ENCODE measurements around the gene SH3GL3. TPM values are rescaled to one million over a fixed set of nuclear protein-coding genes. Genes with fewer than 3 reads are reported as not detected.

Gene SH3GL3
- total RNA-seq, 1 experiment from 2014 or later = not detected

- Histone ChIP-seq H3K27me3 (ENCODE audit: low read length) (no peaks in the 10 kb centered on the region; the same call in 1 of the 2 replicates), H3K36me3 (ENCODE audit: insufficient read depth, low read length) (no peaks in the 10 kb centered on the region), H3K9me3 (ENCODE audit: low read length) (no peaks in the 10 kb centered on the region)
These were observed 68.0 kb downstream of the SH3GL3 start for GRCh38 chr15:83515164-83515563.

GRCh38 chr15:83516935-83517334, 69.8 kb downstream of the SH3GL3 start:
- no peak overlapping the region for H2AFZ ChIP-seq (ENCODE audit: low read length)
- H3K79me2 ChIP-seq (ENCODE audit: low read length) = no peaks in the 10 kb centered on the region
- H3K9me2 ChIP-seq (replicated peaks; ENCODE audit: insufficient read depth, low read length) = no peaks in the 10 kb centered on the region
- H3K27me3 ChIP-seq (ENCODE audit: low read length) = no peaks in the 10 kb centered on the region; the same call in 1 of the 2 replicates
- H3K27ac ChIP-seq (ENCODE audit: low read length) = no peak overlapping the region
- no peak overlapping the region for H3K4me2 ChIP-seq (ENCODE audit: low read depth, low read length, poor library complexity, severe bottlenecking)
- no peaks in the 10 kb centered on the region for H4K20me1 ChIP-seq (ENCODE audit: insufficient read depth, low read depth, low read length)
- H3K9ac ChIP-seq (ENCODE audit: low read length) = no peak overlapping the region
- DNase-seq = no peak
- no peaks in the 10 kb centered on the region for H3K36me3 ChIP-seq (ENCODE audit: insufficient read depth, low read length)
- no peak overlapping the region for H3K4me3 ChIP-seq (ENCODE audit: low read length)
- H3K4me1 ChIP-seq (ENCODE audit: low read length) = no peaks in the 10 kb centered on the region
- H3K9me3 ChIP-seq (ENCODE audit: low read length) = no peaks in the 10 kb centered on the region

More at GRCh38 chr15:83515164-83515563, 68.0 kb downstream of the SH3GL3 start:
- no peak overlapping the region for H3K9ac ChIP-seq (ENCODE audit: low read length)
- no peaks in the 10 kb centered on the region for H3K79me2 ChIP-seq (ENCODE audit: low read length)
- H3K9me2 ChIP-seq (replicated peaks; ENCODE audit: insufficient read depth, low read length) = no peaks in the 10 kb centered on the region
- no peak overlapping the region for H2AFZ ChIP-seq (ENCODE audit: low read length)
- H3K27ac ChIP-seq (ENCODE audit: low read length) = no peak overlapping the region
- no peak overlapping the region for H3K4me3 ChIP-seq (ENCODE audit: low read length)
- no peaks in the 10 kb centered on the region for H4K20me1 ChIP-seq (ENCODE audit: insufficient read depth, low read depth, low read length)
- no peak overlapping the region for H3K4me2 ChIP-seq (ENCODE audit: low read depth, low read length, poor library complexity, severe bottlenecking)
- H3K4me1 ChIP-seq (ENCODE audit: low read length) = no peaks in the 10 kb centered on the region
- DNase-seq = no peak

- Histone ChIP-seq H2AFZ (ENCODE audit: low read length) (no peak overlapping the region), H3K27ac (ENCODE audit: low read length) (no peak overlapping the region), H3K4me1 (ENCODE audit: low read length) (no peaks in the 10 kb centered on the region), H3K9me3 (ENCODE audit: low read length) (peaks cover 22% of the 10 kb centered on the region), H4K20me1 (ENCODE audit: insufficient read depth, low read depth, low read length) (no peaks in the 10 kb centered on the region), H3K27me3 (ENCODE audit: low read length) (no peaks in the 10 kb centered on the region), H3K36me3 (ENCODE audit: insufficient read depth, low read length) (no peaks in the 10 kb centered on the region), H3K4me3 (ENCODE audit: low read length) (no peak overlapping the region), H3K9me2 (replicated peaks; ENCODE audit: insufficient read depth, low read length) (no peaks in the 10 kb centered on the region), H3K79me2 (ENCODE audit: low read length) (no peaks in the 10 kb centered on the region), H3K9ac (ENCODE audit: low read length) (no peak overlapping the region), H3K4me2 (ENCODE audit: low read depth, low read length, poor library complexity, severe bottlenecking) (no peak overlapping the region)
- DNase-seq = no peak
These were observed 79.2 kb downstream of the SH3GL3 start for GRCh38 chr15:83526319-83526718.

- Histone ChIP-seq H4K20me1 (ENCODE audit: insufficient read depth, low read depth, low read length) (no peaks in the 10 kb centered on the region), H3K36me3 (ENCODE audit: insufficient read depth, low read length) (no peaks in the 10 kb centered on the region), H3K9ac (ENCODE audit: low read length) (no peak overlapping the region), H3K9me3 (ENCODE audit: low read length) (peaks cover 6% of the 10 kb centered on the region), H3K27ac (ENCODE audit: low read length) (no peak overlapping the region), H3K9me2 (replicated peaks; ENCODE audit: insufficient read depth, low read length) (0 out of 2 replicates have a peak, but pooled peaks cover 4% of the 10 kb centered on the region), H2AFZ (ENCODE audit: low read length) (no peak overlapping the region), H3K27me3 (ENCODE audit: low read length) (no peaks in the 10 kb centered on the region), H3K4me3 (ENCODE audit: low read length) (no peak overlapping the region), H3K4me2 (ENCODE audit: low read depth, low read length, poor library complexity, severe bottlenecking) (no peak overlapping the region), H3K4me1 (ENCODE audit: low read length) (no peaks in the 10 kb centered on the region), H3K79me2 (ENCODE audit: low read length) (no peaks in the 10 kb centered on the region)
- DNase-seq = no peak
These were observed 86.3 kb downstream of the SH3GL3 start for GRCh38 chr15:83533410-83533962.

GRCh38 chr15:83537606-83538005, 90.5 kb downstream of the SH3GL3 start:
- Histone ChIP-seq H3K9me3 (ENCODE audit: low read length) (no peaks in the 10 kb centered on the region), H3K36me3 (ENCODE audit: insufficient read depth, low read length) (no peaks in the 10 kb centered on the region), H3K9me2 (replicated peaks; ENCODE audit: insufficient read depth, low read length) (no peaks in the 10 kb centered on the region), H2AFZ (ENCODE audit: low read length) (no peak overlapping the region), H3K4me1 (ENCODE audit: low read length) (no peaks in the 10 kb centered on the region), H3K9ac (ENCODE audit: low read length) (no peak overlapping the region), H4K20me1 (ENCODE audit: insufficient read depth, low read depth, low read length) (no peaks in the 10 kb centered on the region), H3K27ac (ENCODE audit: low read length) (no peak overlapping the region), H3K27me3 (ENCODE audit: low read length) (no peaks in the 10 kb centered on the region), H3K4me3 (ENCODE audit: low read length) (no peak overlapping the region), H3K4me2 (ENCODE audit: low read depth, low read length, poor library complexity, severe bottlenecking) (no peak overlapping the region), H3K79me2 (ENCODE audit: low read length) (no peaks in the 10 kb centered on the region)
- DNase-seq = no peak

- no peaks in the 10 kb centered on the region for H3K4me1 ChIP-seq (ENCODE audit: low read length)
- H2AFZ ChIP-seq (ENCODE audit: low read length) = no peak overlapping the region
- H3K9me2 ChIP-seq (replicated peaks; ENCODE audit: insufficient read depth, low read length) = no peaks in the 10 kb centered on the region
These were observed 91.5 kb downstream of the SH3GL3 start for GRCh38 chr15:83538682-83539081.

GRCh38 chr15:83545804-83546511, 98.8 kb downstream of the SH3GL3 start:
- Histone ChIP-seq H3K9me3 (ENCODE audit: low read length) (peaks cover 4% of the 10 kb centered on the region; the same call in 1 of the 2 replicates), H2AFZ (ENCODE audit: low read length) (no peak overlapping the region), H3K27me3 (ENCODE audit: low read length) (no peaks in the 10 kb centered on the region), H3K27ac (ENCODE audit: low read length) (no peak overlapping the region), H3K4me3 (ENCODE audit: low read length) (no peak overlapping the region), H3K9ac (ENCODE audit: low read length) (no peak overlapping the region), H3K9me2 (replicated peaks; ENCODE audit: insufficient read depth, low read length) (no peaks in the 10 kb centered on the region), H3K36me3 (ENCODE audit: insufficient read depth, low read length) (no peaks in the 10 kb centered on the region), H3K4me1 (ENCODE audit: low read length) (no peaks in the 10 kb centered on the region), H3K79me2 (ENCODE audit: low read length) (no peaks in the 10 kb centered on the region), H3K4me2 (ENCODE audit: low read depth, low read length, poor library complexity, severe bottlenecking) (no peak overlapping the region), H4K20me1 (ENCODE audit: insufficient read depth, low read depth, low read length) (no peaks in the 10 kb centered on the region)
- DNase-seq = no peak

More at GRCh38 chr15:83538682-83539081, 91.5 kb downstream of the SH3GL3 start:
- H3K79me2 ChIP-seq (ENCODE audit: low read length) = no peaks in the 10 kb centered on the region
- no peaks in the 10 kb centered on the region for H3K36me3 ChIP-seq (ENCODE audit: insufficient read depth, low read length)
- no peaks in the 10 kb centered on the region for H3K27me3 ChIP-seq (ENCODE audit: low read length)
- H3K4me3 ChIP-seq (ENCODE audit: low read length) = no peak overlapping the region
- no peak overlapping the region for H3K9ac ChIP-seq (ENCODE audit: low read length)
- no peaks in the 10 kb centered on the region for H4K20me1 ChIP-seq (ENCODE audit: insufficient read depth, low read depth, low read length)
- H3K4me2 ChIP-seq (ENCODE audit: low read depth, low read length, poor library complexity, severe bottlenecking) = no peak overlapping the region
- H3K9me3 ChIP-seq (ENCODE audit: low read length) = peaks cover 3% of the 10 kb centered on the region; the same call in 1 of the 2 replicates
- DNase-seq = no peak
- no peak overlapping the region for H3K27ac ChIP-seq (ENCODE audit: low read length)

GRCh38 chr15:83546512-83546888, 99.4 kb downstream of the SH3GL3 start:
- H3K27ac ChIP-seq (ENCODE audit: low read length) = no peak overlapping the region
- no peaks in the 10 kb centered on the region for H4K20me1 ChIP-seq (ENCODE audit: insufficient read depth, low read depth, low read length)
- H3K4me1 ChIP-seq (ENCODE audit: low read length) = no peaks in the 10 kb centered on the region
- H3K79me2 ChIP-seq (ENCODE audit: low read length) = no peaks in the 10 kb centered on the region
- H3K9me3 ChIP-seq (ENCODE audit: low read length) = peaks cover 4% of the 10 kb centered on the region; the same call in 1 of the 2 replicates
- no peak overlapping the region for H3K9ac ChIP-seq (ENCODE audit: low read length)
- H3K4me2 ChIP-seq (ENCODE audit: low read depth, low read length, poor library complexity, severe bottlenecking) = no peak overlapping the region
- no peak overlapping the region for H2AFZ ChIP-seq (ENCODE audit: low read length)
- DNase-seq = no peak
- H3K36me3 ChIP-seq (ENCODE audit: insufficient read depth, low read length) = no peaks in the 10 kb centered on the region
- H3K9me2 ChIP-seq (replicated peaks; ENCODE audit: insufficient read depth, low read length) = no peaks in the 10 kb centered on the region
- no peaks in the 10 kb centered on the region for H3K27me3 ChIP-seq (ENCODE audit: low read length)
- H3K4me3 ChIP-seq (ENCODE audit: low read length) = no peak overlapping the region

Data from Karpas-422 (cell line).